Large intestine (tissue), 3 donors: Measurements from ENCODE around the gene ISG20L2. TPM values are rescaled to one million over a fixed set of nuclear protein-coding genes. Genes with fewer than 3 reads are reported as not detected.

ENCODE experiments used
- DNase-seq, 2 donors: peaks; one replicate each; pipeline versions ENCODE4 v3.0.0 to v3.0.0-alpha.2; 2013
- H3K27ac ChIP-seq: one replicate; pipeline ENCODE4 v1.5.1; 2013; ENCODE audit warnings: low read length
- H3K27me3 ChIP-seq: 2 replicates; pipeline ENCODE4 v1.6.1; 2013; ENCODE audit warnings: low read length; ENCODE audit not compliant: control insufficient read depth, insufficient read depth
- H3K36me3 ChIP-seq: 2 replicates; pipeline ENCODE4 v1.6.1; 2013; ENCODE audit warnings: low read length; ENCODE audit not compliant: control insufficient read depth, insufficient read depth
- H3K4me1 ChIP-seq: one replicate; pipeline ENCODE4 v1.6.1; 2013; ENCODE audit warnings: low read length; ENCODE audit not compliant: control insufficient read depth, insufficient read depth
- H3K4me3 ChIP-seq: one replicate; pipeline ENCODE4 v1.5.1; 2013; ENCODE audit warnings: low read length
- H3K9me3 ChIP-seq: one replicate; pipeline ENCODE4 v1.6.1; 2013; ENCODE audit warnings: mild to moderate bottlenecking, low read depth, low read length, moderate library complexity; ENCODE audit not compliant: control insufficient read depth
- WGBS: methylation state at CpG from one replicate; pipeline ENCODE4 v1.1.5; 2013; ENCODE audit warnings: low lambda C conversion rate; ENCODE audit not compliant: insufficient coverage; 5-methylcytosine and 5-hydroxymethylcytosine counted together
- polyA plus RNA-seq: library from polyadenylated mRNA; unstranded; fragments of 120-200 nt; gene quantifications from one replicate; pipeline ENCODE4 v1.2.1, GENCODE V29; 2013

The ISG20L2 gene
- polyA plus RNA-seq, 1 donor: 36.6 TPM

GRCh38 chr1:156698995-156699394 is 29.6 kb downstream of the ISG20L2 start:
- no peak overlapping the region for H3K4me3 ChIP-seq
- H3K27ac ChIP-seq: no peak overlapping the region
- DNase-seq: no peak
- peaks cover 11% of the 10 kb centered on the region for H3K4me1 ChIP-seq
- H3K36me3 ChIP-seq: no peaks in the 10 kb centered on the region
- peaks cover 11% of the 10 kb centered on the region for H3K27me3 ChIP-seq
- no peaks in the 10 kb centered on the region for H3K9me3 ChIP-seq
- no CpG with 5 or more reads among the region's 1 CpG for WGBS

- H3K27me3 ChIP-seq: no peaks in the 10 kb centered on the region
- WGBS: no CpG with 5 or more reads among the region's 8 CpGs
Measured at GRCh38 chr1:156697481-156697880, 31.1 kb downstream of the ISG20L2 start.

GRCh38 chr1:156696755-156697154 is 31.8 kb downstream of the ISG20L2 start:
- no peaks in the 10 kb centered on the region for H3K36me3 ChIP-seq
- 100% methylated on average over 2 of the region's 8 CpGs for WGBS
- no peaks in the 10 kb centered on the region for H3K27me3 ChIP-seq
- peaks cover 29% of the 10 kb centered on the region for H3K4me1 ChIP-seq
- no peak for DNase-seq
- H3K27ac ChIP-seq: no peak overlapping the region
- no peaks in the 10 kb centered on the region for H3K9me3 ChIP-seq
- H3K4me3 ChIP-seq: no peak overlapping the region

More at GRCh38 chr1:156697481-156697880, 31.1 kb downstream of the ISG20L2 start:
- Histone ChIP-seq H3K36me3 (no peaks in the 10 kb centered on the region), H3K4me1 (peaks cover 22% of the 10 kb centered on the region), H3K9me3 (no peaks in the 10 kb centered on the region), H3K4me3 (no peak overlapping the region), H3K27ac (no peak overlapping the region)
- no peak for DNase-seq

- H3K27ac ChIP-seq: peak overlapping the region; percentile 34
- WGBS: 100% methylated on average over 1 of the region's 5 CpGs
Measured at GRCh38 chr1:156694690-156694962, 33.9 kb downstream of the ISG20L2 start.

GRCh38 chr1:156693848-156694689 is 34.5 kb downstream of the ISG20L2 start:
- Histone ChIP-seq H3K27ac (peak overlapping the region; percentile 41), H3K36me3 (no peaks in the 10 kb centered on the region), H3K4me1 (peaks cover 55% of the 10 kb centered on the region), H3K4me3 (no peak overlapping the region), H3K27me3 (no peaks in the 10 kb centered on the region), H3K9me3 (no peaks in the 10 kb centered on the region)
- DNase-seq: peak in 1 of 2 donors; percentile 77
- WGBS: 80% methylated on average over 1 of the region's 12 CpGs

More at GRCh38 chr1:156694690-156694962, 33.9 kb downstream of the ISG20L2 start:
- Histone ChIP-seq H3K4me3 (no peak overlapping the region), H3K27me3 (no peaks in the 10 kb centered on the region), H3K9me3 (no peaks in the 10 kb centered on the region), H3K4me1 (peaks cover 51% of the 10 kb centered on the region), H3K36me3 (no peaks in the 10 kb centered on the region)
- DNase-seq: no peak

GRCh38 chr1:156692925-156693847 is 35.4 kb downstream of the ISG20L2 start:
- peak; percentile 83 to 89 for DNase-seq
- Histone ChIP-seq H3K27me3 (no peaks in the 10 kb centered on the region), H3K4me3 (no peak overlapping the region), H3K9me3 (no peaks in the 10 kb centered on the region), H3K36me3 (no peaks in the 10 kb centered on the region), H3K27ac (peak overlapping the region; percentile 53), H3K4me1 (peaks cover 57% of the 10 kb centered on the region)
- WGBS: 43% methylated on average over 1 of the region's 16 CpGs

GRCh38 chr1:156692441-156692924 is 36.1 kb downstream of the ISG20L2 start:
- peaks cover 57% of the 10 kb centered on the region for H3K4me1 ChIP-seq

GRCh38 chr1:156691665-156692440 is 36.7 kb downstream of the ISG20L2 start:
- WGBS: no CpG with 5 or more reads among the region's 20 CpGs
- no peak overlapping the region for H3K4me3 ChIP-seq
- peak in 1 of 2 donors; percentile 68 for DNase-seq

More at GRCh38 chr1:156692441-156692924, 36.1 kb downstream of the ISG20L2 start:
- Histone ChIP-seq H3K27ac (peak overlapping the region; percentile 53), H3K4me3 (no peak overlapping the region), H3K36me3 (no peaks in the 10 kb centered on the region), H3K27me3 (no peaks in the 10 kb centered on the region), H3K9me3 (no peaks in the 10 kb centered on the region)
- no CpG with 5 or more reads among the region's 13 CpGs for WGBS
- DNase-seq: no peak

GRCh38 chr1:156691191-156691590 is 37.4 kb downstream of the ISG20L2 start:
- no peaks in the 10 kb centered on the region for H3K36me3 ChIP-seq
- H3K4me1 ChIP-seq: peaks cover 57% of the 10 kb centered on the region
- H3K27me3 ChIP-seq: no peaks in the 10 kb centered on the region
- no peak overlapping the region for H3K27ac ChIP-seq
- no peak overlapping the region for H3K4me3 ChIP-seq
- no peaks in the 10 kb centered on the region for H3K9me3 ChIP-seq
- WGBS: no CpG with 5 or more reads among the region's 10 CpGs
- DNase-seq: no peak

More at GRCh38 chr1:156691665-156692440, 36.7 kb downstream of the ISG20L2 start:
- peaks cover 57% of the 10 kb centered on the region for H3K4me1 ChIP-seq
- H3K27me3 ChIP-seq: no peaks in the 10 kb centered on the region
- no peak overlapping the region for H3K27ac ChIP-seq
- H3K9me3 ChIP-seq: no peaks in the 10 kb centered on the region
- no peaks in the 10 kb centered on the region for H3K36me3 ChIP-seq

- Histone ChIP-seq H3K4me1 (peaks cover 57% of the 10 kb centered on the region), H3K27ac (no peak overlapping the region), H3K36me3 (no peaks in the 10 kb centered on the region), H3K4me3 (no peak overlapping the region), H3K9me3 (no peaks in the 10 kb centered on the region), H3K27me3 (no peaks in the 10 kb centered on the region)
- no CpG with 5 or more reads among the region's 8 CpGs for WGBS
- DNase-seq: no peak
Measured at GRCh38 chr1:156690675-156691036, 37.9 kb downstream of the ISG20L2 start.
